Measurements from ENCODE around the gene SMAD3. TPM values are rescaled to one million over a fixed set of nuclear protein-coding genes. Genes with fewer than 3 reads are reported as not detected.

SMAD3 gene
- total RNA-seq, 2 donors from 2014 or later = 57.0 to 94.9 TPM

- Mint-ChIP-seq H3K4me1 (peaks cover 17% of the 10 kb centered on the region), H3K9me3 (no peaks in the 10 kb centered on the region), H3K36me3 (ENCODE audit: low read depth) (peaks cover 46% of the 10 kb centered on the region), H3K27ac (no peak overlapping the region), H3K27me3 (no peaks in the 10 kb centered on the region), H3K4me3 (peak overlapping the region; percentile 1)
- ATAC-seq (replicated peaks) = peak; percentile 100
Observed at GRCh38 chr15:67156834-67157233, 91.4 kb downstream of the SMAD3 start.

DNA sequence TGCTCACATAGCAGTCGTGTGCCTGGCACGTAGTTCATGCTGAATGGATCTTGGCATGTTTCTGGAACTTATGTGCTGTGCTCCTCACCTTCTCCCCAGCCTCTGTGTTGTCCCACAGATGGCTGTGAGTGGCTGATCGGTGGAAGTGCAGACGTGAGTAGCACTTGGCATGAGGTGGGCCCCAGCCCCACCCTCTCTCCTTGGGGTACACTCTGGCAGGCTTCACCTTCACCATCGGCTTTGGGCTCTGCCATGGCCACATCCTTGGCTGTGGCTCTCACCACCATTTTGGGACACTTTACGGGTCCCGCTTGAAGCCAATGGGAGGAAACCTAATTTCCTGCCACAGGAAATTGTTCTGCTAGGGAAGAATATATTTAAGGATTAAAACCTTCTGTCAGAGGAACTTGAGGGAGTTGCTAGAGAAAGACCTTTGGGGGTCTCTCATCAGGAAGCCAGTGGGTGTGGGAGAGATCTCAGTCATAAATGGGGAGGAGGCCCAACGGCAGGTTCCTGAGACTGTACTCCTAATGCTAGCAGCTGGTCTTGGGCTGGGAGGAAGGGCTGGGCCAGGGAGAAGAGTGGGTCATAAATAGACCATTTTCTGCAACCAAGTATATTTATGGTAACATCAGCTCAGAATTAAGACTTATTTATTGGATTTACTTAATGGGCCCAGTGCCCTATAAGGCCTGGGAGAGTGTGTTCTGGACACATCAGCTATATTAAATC lies 92.3 kb downstream of the SMAD3 start:
- Mint-ChIP-seq H3K4me3 (peak overlapping the region; percentile 3), H3K27ac (peak overlapping the region; percentile 58), H3K4me1 (peaks cover 19% of the 10 kb centered on the region), H3K9me3 (no peaks in the 10 kb centered on the region), H3K27me3 (no peaks in the 10 kb centered on the region), H3K36me3 (ENCODE audit: low read depth) (peaks cover 40% of the 10 kb centered on the region)
- ATAC-seq (replicated peaks) = no peak

- Mint-ChIP-seq H3K27ac (peak overlapping the region; percentile 58), H3K4me1 (peaks cover 19% of the 10 kb centered on the region)
- ATAC-seq (replicated peaks) = no peak
Observed at GRCh38 chr15:67158367-67158766, 93.0 kb downstream of the SMAD3 start.

GRCh38 chr15:67161412-67161811 lies 96.0 kb downstream of the SMAD3 start:
- H3K9me3 Mint-ChIP-seq = no peaks in the 10 kb centered on the region
- ATAC-seq (replicated peaks) = no peak
- no peak overlapping the region for H3K4me3 Mint-ChIP-seq
- H3K4me1 Mint-ChIP-seq = peaks cover 19% of the 10 kb centered on the region
- no peak overlapping the region for H3K27ac Mint-ChIP-seq
- H3K36me3 Mint-ChIP-seq (ENCODE audit: low read depth) = peaks cover 37% of the 10 kb centered on the region
- H3K27me3 Mint-ChIP-seq = no peaks in the 10 kb centered on the region

More at GRCh38 chr15:67158367-67158766, 93.0 kb downstream of the SMAD3 start:
- Mint-ChIP-seq H3K27me3 (no peaks in the 10 kb centered on the region), H3K36me3 (ENCODE audit: low read depth) (peaks cover 36% of the 10 kb centered on the region), H3K9me3 (no peaks in the 10 kb centered on the region), H3K4me3 (no peak overlapping the region)

DNA sequence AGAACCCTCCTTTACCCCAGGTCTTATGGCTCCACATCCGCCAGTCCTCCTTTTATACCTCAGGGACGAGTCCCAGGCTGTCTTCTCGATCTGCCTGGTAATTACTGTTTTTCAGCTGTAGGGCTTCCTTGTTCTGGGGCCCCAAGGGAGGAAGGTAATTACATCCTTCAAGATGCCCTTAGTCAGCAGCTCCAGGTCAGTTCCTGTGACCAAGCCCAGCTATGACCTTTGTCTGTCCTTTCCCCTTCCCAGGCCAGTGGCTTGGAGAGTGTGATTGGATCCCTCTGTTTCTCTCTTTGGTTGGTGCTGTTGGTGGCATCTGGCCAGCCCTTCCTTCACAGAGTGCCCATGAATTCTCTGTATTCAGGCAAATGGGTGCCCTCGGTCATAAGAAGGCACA lies 96.5 kb downstream of the SMAD3 start:
- Mint-ChIP-seq H3K4me1 (peaks cover 17% of the 10 kb centered on the region), H3K27me3 (no peaks in the 10 kb centered on the region), H3K27ac (peak overlapping the region; percentile 4), H3K36me3 (ENCODE audit: low read depth) (peaks cover 42% of the 10 kb centered on the region), H3K4me3 (no peak overlapping the region), H3K9me3 (no peaks in the 10 kb centered on the region)
- ATAC-seq (replicated peaks) = no peak

- no peak for ATAC-seq (replicated peaks)
- Mint-ChIP-seq H3K9me3 (no peaks in the 10 kb centered on the region), H3K4me1 (peaks cover 4% of the 10 kb centered on the region), H3K36me3 (ENCODE audit: low read depth) (peaks cover 47% of the 10 kb centered on the region), H3K27ac (peak overlapping the region; percentile 50), H3K27me3 (no peaks in the 10 kb centered on the region), H3K4me3 (no peak overlapping the region)
Observed at GRCh38 chr15:67163180-67163579, 97.8 kb downstream of the SMAD3 start.

- Mint-ChIP-seq H3K4me1 (peaks cover 9% of the 10 kb centered on the region), H3K4me3 (no peak overlapping the region), H3K27me3 (no peaks in the 10 kb centered on the region), H3K9me3 (no peaks in the 10 kb centered on the region), H3K36me3 (ENCODE audit: low read depth) (peaks cover 56% of the 10 kb centered on the region), H3K27ac (no peak overlapping the region)
- ATAC-seq (replicated peaks) = no peak
Observed at GRCh38 chr15:67164401-67164791, 99.0 kb downstream of the SMAD3 start.

DNA sequence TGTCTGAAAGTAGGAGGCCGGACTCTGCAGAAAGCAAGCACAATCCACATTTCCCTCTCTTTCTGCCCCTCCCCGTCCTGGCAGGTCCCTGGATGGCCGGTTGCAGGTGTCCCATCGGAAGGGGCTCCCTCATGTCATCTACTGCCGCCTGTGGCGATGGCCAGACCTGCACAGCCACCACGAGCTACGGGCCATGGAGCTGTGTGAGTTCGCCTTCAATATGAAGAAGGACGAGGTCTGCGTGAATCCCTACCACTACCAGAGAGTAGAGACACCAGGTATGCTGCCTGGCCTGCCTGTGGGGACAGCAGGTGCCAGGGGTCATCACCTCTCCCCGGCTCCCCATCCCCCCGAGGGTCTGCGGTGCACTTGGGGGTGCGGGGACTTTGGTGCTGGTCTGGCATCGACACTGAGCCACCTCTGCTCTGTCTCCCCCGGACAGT lies 99.4 kb downstream of the SMAD3 start:
- H3K4me3 Mint-ChIP-seq = no peak overlapping the region
- H3K9me3 Mint-ChIP-seq = no peaks in the 10 kb centered on the region
- peaks cover 12% of the 10 kb centered on the region for H3K4me1 Mint-ChIP-seq
- no peak overlapping the region for H3K27ac Mint-ChIP-seq
- no peaks in the 10 kb centered on the region for H3K27me3 Mint-ChIP-seq
- no peak for ATAC-seq (replicated peaks)
- H3K36me3 Mint-ChIP-seq (ENCODE audit: low read depth) = peaks cover 61% of the 10 kb centered on the region

DNA sequence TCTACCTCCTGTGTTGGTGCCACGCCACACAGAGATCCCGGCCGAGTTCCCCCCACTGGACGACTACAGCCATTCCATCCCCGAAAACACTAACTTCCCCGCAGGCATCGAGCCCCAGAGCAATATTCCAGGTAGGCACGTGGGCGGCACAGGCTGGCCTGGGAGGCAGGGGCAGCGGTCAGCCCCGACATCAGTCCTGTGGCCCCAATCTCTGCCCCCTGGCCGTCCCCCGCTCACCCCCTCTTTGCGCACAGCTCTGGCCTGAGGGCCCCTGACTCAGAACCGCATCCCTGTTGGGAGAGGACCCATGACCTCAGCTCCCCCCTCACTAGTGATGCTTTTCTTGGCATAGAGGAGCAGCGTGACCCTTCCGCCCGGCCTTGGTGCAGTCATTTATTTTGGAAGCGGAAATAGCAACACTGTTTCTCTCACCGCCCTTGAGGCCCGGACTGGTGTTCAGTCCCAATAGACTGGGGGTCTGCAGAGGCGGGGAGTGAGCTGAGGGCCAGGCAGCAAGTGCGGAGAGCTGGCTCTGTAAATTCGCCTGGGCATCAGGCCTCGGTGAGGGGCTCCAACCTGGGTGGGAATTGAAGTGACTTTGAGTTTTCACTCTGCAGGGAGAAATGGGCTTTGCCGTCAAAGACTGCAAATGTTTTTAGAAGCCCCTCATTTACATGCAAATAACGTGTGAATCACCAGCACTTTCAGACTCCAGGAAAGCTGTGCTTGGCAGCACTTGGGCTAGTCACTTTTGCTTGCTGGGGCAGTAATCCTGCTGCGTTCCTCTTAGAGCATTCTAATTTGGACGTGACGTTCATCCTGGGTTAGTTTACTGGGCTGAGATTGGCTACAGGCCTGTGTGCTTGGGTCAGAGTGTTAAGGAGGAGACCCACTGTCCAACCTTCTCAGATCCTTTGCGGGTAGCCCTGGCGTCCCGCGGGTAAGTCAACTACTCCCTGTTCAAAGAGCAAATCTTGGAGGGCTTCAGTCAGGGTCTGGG lies 100.2 kb downstream of the SMAD3 start:
- no peak for ATAC-seq (replicated peaks)
- no peak overlapping the region for H3K4me3 Mint-ChIP-seq
- no peaks in the 10 kb centered on the region for H3K27me3 Mint-ChIP-seq
- peaks cover 68% of the 10 kb centered on the region for H3K36me3 Mint-ChIP-seq (ENCODE audit: low read depth)
- peak overlapping the region; percentile 68 for H3K27ac Mint-ChIP-seq
- no peaks in the 10 kb centered on the region for H3K9me3 Mint-ChIP-seq
- peaks cover 18% of the 10 kb centered on the region for H3K4me1 Mint-ChIP-seq

- Mint-ChIP-seq H3K4me1 (peaks cover 23% of the 10 kb centered on the region), H3K36me3 (ENCODE audit: low read depth) (peaks cover 77% of the 10 kb centered on the region), H3K9me3 (no peaks in the 10 kb centered on the region), H3K4me3 (no peak overlapping the region), H3K27me3 (no peaks in the 10 kb centered on the region), H3K27ac (peak overlapping the region; percentile 68)
- ATAC-seq (replicated peaks) = no peak
Observed at GRCh38 chr15:67166280-67167009, 101.0 kb downstream of the SMAD3 start.

DNA sequence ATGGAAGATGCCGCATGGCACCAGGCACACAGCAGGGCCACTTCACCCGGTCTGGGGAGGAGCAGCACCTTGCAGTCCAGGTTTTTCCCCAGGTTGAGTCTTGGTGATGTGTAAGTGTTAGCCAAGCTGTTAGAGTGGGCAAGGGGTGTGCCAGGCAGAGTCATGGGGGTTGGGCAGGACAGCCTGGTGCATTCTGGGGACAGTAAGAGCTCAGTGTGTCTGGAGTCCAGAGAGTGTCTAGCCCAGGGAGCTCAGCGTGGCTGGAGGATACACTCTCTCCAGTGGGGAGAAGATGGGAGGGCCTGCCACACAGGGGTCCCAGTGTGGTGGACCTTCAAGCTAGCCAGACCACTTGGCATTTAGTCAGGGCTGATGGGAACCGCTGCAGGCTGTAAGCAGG lies 101.7 kb downstream of the SMAD3 start:
- Mint-ChIP-seq H3K27me3 (no peaks in the 10 kb centered on the region), H3K4me1 (peaks cover 26% of the 10 kb centered on the region), H3K4me3 (no peak overlapping the region), H3K27ac (peak overlapping the region; percentile 68), H3K9me3 (no peaks in the 10 kb centered on the region), H3K36me3 (ENCODE audit: low read depth) (peaks cover 83% of the 10 kb centered on the region)
- ATAC-seq (replicated peaks) = no peak

- Mint-ChIP-seq H3K4me3 (no peak overlapping the region), H3K27me3 (no peaks in the 10 kb centered on the region), H3K27ac (peak overlapping the region; percentile 59), H3K4me1 (peaks cover 42% of the 10 kb centered on the region), H3K9me3 (no peaks in the 10 kb centered on the region), H3K36me3 (ENCODE audit: low read depth) (peaks cover 99% of the 10 kb centered on the region)
- no peak for ATAC-seq (replicated peaks)
Observed at GRCh38 chr15:67168694-67169093, 103.3 kb downstream of the SMAD3 start.

- Mint-ChIP-seq H3K4me1 (peaks cover 58% of the 10 kb centered on the region), H3K27me3 (no peaks in the 10 kb centered on the region), H3K9me3 (no peaks in the 10 kb centered on the region), H3K27ac (no peak overlapping the region), H3K4me3 (no peak overlapping the region), H3K36me3 (ENCODE audit: low read depth) (peaks cover 100% of the 10 kb centered on the region)
- no peak for ATAC-seq (replicated peaks)
Observed at GRCh38 chr15:67170143-67170925, 104.9 kb downstream of the SMAD3 start.
